HG02970 (cell line): Measurements from ENCODE around the gene TIMM22.
"Not testable (repeated sequence)": the region's sequence is repeated elsewhere in the genome, so short reads cannot be mapped to it uniquely, and the experiment has no call there.

Source experiments
- ATAC-seq: cut with Tn5 transposase; IDR thresholded peaks from one replicate; pipeline ENCODE4 v1.9.1; 2021; ENCODE audit warnings: mild to moderate bottlenecking, moderate library complexity, moderate number of reproducible peaks; ENCODE audit not compliant: unreplicated experiment, low FRiP score

The TIMM22 gene

GRCh38 chr17:1036171-1036844 lies 39.4 kb downstream of the TIMM22 start:
- no peak for ATAC-seq

DNA sequence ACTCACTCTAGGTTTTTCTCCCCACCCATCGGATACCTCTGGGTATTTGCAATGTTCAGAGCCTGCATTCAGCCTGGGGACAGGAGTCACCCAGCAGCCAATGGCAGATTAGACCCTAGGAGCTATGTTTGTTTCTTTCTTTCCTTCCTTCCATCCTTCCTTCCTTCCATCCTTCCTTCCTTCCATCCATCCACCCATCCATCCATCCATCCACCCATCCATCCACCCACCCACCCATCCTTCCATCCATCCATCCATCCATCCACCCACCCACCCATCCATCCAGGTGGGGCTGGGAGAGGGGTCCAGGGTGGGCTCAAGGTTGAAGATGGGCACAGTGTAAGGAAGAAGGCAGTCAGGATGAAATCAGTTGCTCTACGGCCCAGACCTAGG lies 39.9 kb downstream of the TIMM22 start:
- no peak for ATAC-seq

GRCh38 chr17:1037238-1037879 lies 40.4 kb downstream of the TIMM22 start:
- ATAC-seq = no peak

DNA sequence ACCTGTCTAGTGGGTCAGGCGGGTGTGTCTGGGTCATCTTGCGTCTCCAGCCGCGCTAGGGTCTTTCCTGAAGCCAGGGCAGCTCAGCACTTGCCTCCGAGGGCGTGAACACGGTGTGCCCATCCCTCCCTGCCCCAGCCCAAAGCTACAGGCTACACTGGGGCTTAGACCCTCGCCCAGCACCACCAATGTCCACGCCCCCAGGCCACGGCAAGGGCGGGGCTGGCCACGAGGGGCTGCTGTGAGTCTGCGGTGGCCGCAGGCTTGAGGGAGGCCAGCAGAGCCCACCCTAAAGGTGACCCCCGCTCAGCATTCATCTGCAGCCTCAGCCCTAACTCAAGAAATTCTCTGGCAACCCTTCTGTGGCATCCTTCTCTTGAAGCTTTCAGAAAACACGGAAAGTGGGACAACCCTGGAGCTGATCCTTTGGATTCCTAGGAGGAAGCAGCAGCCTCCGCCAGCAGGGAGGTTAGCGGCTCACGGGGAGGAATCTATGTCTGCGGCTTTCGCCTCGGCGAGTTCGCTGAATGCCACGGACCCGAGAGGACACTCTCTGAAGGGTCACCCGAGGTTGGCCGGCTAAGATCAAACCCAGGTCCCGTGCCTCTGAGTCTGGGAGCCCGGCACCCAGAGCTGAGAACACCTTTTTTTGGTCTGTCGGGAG lies 41.7 kb downstream of the TIMM22 start:
- ATAC-seq = no peak

DNA sequence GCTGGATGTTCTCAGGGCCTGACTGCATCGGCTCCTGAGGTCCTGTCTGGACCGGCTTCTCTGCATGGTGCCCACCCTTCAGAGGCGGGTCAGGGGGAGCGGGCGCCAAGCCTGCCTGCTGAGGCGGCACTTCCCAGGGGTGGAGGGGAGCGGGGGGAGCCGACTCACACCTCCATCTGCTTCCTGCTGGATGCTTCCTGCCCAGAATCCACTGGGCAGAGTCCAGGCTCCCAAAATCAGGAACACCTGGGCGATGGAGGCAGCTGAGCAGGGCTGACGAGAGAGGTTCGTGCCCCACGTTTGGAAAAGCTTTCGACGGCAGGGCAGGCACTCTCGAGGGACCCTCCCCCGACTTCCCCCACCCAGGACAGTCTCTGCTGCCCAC lies 42.2 kb downstream of the TIMM22 start:
- ATAC-seq = no peak

DNA sequence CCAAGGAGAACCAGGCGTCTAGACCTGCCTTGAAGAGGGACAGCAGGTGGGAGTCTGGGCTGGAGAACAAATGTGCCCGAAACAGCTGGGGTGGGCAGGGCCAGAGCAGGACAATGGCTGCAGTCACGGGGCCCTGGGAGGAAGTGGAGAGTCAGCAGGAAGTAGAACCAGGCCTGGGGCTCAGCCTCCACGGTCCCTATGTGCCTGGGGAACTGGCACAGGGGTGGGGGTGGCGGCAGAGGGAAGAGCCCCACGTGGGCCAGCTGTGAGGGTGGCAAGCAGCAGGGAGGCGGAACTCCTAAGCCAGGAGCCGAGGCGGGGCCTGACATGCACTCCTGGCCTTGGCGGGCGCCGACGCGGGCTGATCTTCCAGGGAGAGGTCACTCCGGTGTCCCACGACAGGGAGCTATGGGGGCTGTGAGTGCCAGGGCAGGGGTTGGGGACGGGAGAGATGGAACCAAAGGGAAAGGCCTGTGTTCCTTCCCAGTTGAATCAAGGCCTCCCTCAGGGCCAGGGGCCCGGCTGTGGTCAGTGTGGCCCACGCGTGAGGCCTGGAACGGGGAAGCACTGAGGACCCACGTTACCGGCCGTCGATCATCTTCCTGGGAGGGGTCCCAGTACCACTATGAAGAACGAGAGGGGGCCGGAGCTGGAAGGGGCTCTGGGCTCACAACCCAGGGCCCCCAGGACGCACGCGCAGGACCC lies 42.7 kb downstream of the TIMM22 start:
- ATAC-seq = no peak

- no peak for ATAC-seq
Observed at GRCh38 chr17:1040216-1040600, 43.3 kb downstream of the TIMM22 start.

- no peak for ATAC-seq
Observed at GRCh38 chr17:1041746-1042145, 44.8 kb downstream of the TIMM22 start.

GRCh38 chr17:1042486-1042885 lies 45.6 kb downstream of the TIMM22 start:
- ATAC-seq = no peak

DNA sequence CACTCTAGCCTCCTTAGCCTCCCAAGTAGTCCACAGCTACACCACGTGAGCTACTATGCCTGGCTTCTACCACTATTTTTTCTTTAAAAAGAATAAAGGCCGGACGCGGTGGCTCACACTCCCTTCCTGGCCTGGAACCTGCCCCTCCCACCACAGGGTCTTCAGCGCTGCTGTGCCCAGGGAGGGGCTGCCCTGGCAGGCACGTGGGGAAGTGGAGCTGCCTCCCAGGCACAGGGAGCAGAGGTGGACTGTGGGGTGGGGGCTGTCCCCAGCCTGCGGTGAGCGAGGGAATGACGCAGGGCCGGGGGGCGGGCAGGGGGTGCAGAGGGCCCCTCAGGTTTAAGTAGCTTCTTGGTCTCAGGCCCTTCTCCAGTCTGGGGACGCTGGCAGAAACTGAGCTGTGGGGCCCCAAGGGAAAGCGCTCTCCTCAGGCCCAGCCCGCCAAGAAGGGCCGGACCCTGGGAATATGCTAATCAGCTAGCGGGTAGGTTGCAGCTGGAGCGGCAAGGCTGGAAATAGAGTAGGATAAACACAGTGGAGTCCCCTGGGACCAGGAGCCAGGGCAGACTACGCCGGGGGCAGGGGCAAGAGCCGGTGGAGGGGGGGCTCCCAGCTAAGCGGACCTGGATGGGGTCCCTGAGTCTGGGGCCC lies 46.8 kb downstream of the TIMM22 start:
- no peak for ATAC-seq

- ATAC-seq = not testable (repeated sequence)
Observed at GRCh38 chr17:1044387-1045009, 47.6 kb downstream of the TIMM22 start.

DNA sequence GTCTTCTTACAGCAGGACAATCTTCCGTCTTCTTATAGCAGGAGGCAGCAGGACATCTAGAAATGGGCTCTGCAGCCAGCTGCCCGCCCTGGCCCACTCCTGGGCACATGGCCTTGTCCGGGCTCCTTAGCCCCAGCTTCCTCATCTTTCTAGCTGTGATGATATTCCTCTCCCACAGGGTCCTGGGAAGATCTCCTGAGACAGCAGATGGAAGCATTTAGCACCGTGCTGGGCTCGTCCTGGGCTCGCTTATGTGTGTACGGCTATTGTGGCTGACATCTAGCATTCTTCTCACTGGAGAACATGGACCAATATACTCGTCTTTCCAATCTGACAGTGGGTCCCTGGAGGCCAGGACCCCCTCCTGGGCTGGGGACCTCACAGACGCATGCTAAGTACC lies 48.5 kb downstream of the TIMM22 start:
- ATAC-seq = no peak

DNA sequence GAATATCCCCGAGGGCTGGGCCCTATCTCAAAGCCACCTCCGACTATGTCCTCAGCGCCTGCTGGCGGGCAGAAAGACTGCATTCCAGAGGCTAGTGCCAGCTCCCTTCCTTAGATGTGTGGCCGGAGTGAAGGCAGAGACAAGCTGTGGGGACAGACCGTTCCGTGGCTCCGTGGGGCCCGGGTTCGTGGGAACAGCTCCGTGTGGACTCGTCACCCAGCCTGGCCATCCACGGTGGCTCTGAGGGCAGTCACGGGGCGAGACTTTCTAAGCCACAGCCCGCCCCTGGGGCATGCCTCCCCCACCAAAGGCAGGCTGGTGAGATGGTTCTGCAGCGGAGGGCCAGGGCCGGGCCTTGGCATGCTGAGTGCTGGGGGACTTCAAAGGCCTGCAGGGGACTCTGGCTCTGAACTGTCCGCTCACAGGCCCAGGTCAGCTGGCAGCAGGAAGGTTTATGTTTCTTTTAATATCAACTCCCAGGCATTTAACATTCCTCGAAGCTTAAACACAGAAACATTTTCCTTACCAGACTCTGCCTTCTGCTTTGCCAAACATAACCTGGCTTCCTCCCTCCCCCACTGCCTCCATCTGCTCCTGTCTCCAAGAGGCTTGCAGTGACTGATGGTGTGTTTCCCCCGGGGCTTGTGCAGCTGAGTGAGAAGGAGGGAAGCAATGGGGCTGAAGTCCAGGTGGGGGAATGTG lies 50.4 kb downstream of the TIMM22 start:
- no peak for ATAC-seq

GRCh38 chr17:1047879-1048470 lies 51.0 kb downstream of the TIMM22 start:
- no peak for ATAC-seq

DNA sequence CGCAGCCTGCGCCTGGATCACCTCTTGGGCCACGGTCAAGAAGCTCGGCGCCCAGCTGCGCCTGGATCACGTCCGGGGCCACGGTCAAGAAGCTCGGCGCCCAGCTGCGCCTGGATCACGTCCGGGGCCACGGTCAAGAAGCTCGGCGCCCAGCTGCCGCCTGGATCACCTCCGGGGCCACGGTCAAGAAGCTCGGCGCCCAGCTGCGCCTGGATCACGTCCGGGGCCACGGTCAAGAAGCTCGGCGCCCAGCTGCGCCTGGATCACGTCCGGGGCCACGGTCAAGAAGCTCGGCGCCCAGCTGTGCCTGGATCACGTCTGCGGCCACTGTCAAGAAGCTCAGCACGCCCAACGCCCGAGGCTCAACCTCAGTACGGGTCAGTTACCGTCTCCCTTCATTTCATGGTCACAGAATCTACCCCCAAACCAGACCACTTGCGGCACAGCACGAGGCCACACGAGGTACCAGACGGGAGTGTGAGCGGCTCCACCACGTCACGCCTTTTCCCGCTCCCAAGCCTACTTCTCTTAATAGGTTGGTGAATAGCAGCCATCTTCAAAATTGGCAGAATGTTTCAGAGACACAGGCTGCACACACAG lies 51.7 kb downstream of the TIMM22 start:
- ATAC-seq = not testable (repeated sequence)

GRCh38 chr17:1049446-1050225 lies 52.7 kb downstream of the TIMM22 start:
- ATAC-seq = no peak

- no peak for ATAC-seq
Observed at GRCh38 chr17:1050246-1050995, 53.5 kb downstream of the TIMM22 start.
